ENCODE results near the gene VANGL2. TPM values are rescaled to one million over a fixed set of nuclear protein-coding genes. Genes with fewer than 3 reads are reported as not detected.

The VANGL2 gene
- total RNA-seq, 2 donors from 2014 or later = 3.9 to 10.3 TPM

- DNase-seq = no peak
- intact Hi-C loops (cut with DNase I) = no loop called here
- TF ChIP-seq CTCF (IDR thresholded peaks at IDR 0.05) = no peak
Measured at GRCh38 chr1:160474392-160475242, 74.3 kb downstream of the VANGL2 start.

More at GRCh38 chr1:160474392-160475242, 74.3 kb downstream of the VANGL2 start:
- no peak overlapping the region for H3K9ac ChIP-seq (ENCODE audit: low read depth in 2 of 2, low read length in 2 of 2)
- no peaks in the 10 kb centered on the region for H3K9me3 ChIP-seq
- H3K27me3 ChIP-seq = no peaks in the 10 kb centered on the region
- H3K4me1 ChIP-seq = no peaks in the 10 kb centered on the region
- no peak overlapping the region for H3K4me3 ChIP-seq
- no peak overlapping the region for H3K27ac ChIP-seq
- no peaks in the 10 kb centered on the region for H3K36me3 ChIP-seq

Other genes starting within 250 kb of the VANGL2 start
- not detected for gene ATP1A4, start 249.0 kb upstream of the VANGL2 start, total RNA-seq
- gene CASQ1, start 210.0 kb upstream of the VANGL2 start, total RNA-seq = not detected
- 10 to 100 TPM; 33.0 to 48.3 TPM for gene PEA15, start 195.2 kb upstream of the VANGL2 start, total RNA-seq
- gene DCAF8, start 138.0 kb upstream of the VANGL2 start, total RNA-seq = 10 to 100 TPM; 72.0 to 86.1 TPM
- gene PEX19, start 115.4 kb upstream of the VANGL2 start, total RNA-seq = 10 to 100 TPM; 43.2 to 59.3 TPM
- gene COPA, start 57.3 kb upstream of the VANGL2 start, total RNA-seq = 100 to 1,000 TPM; 154 to 163 TPM
- gene NCSTN, start 57.2 kb upstream of the VANGL2 start, total RNA-seq = 10 to 100 TPM; 83.5 to 88.0 TPM
- gene NHLH1, start 33.5 kb upstream of the VANGL2 start, total RNA-seq = under 1 TPM in 1 of 2 donors, not detected in 1; 0.12 TPM
- gene SLAMF6, start 122.7 kb downstream of the VANGL2 start, total RNA-seq = 1 to 10 TPM; 1.1 to 1.4 TPM
- gene CD84, start 178.9 kb downstream of the VANGL2 start, total RNA-seq = 1 to 10 TPM; 1.3 to 3.0 TPM
- gene SLAMF1, start 246.5 kb downstream of the VANGL2 start, total RNA-seq = 1 to 10 TPM in 1 of 2 donors, under 1 TPM in 1; 0.69 to 1.2 TPM

Measured in colonic mucosa (tissue), 4 donors.